GM21737 (cell line): Measurements from ENCODE around the gene ATRNL1.

Experiments used
- ATAC-seq: cut with Tn5 transposase; IDR thresholded peaks from one replicate; pipeline ENCODE4 v1.9.1; 2021; ENCODE audit warnings: mild to moderate bottlenecking, moderate library complexity; ENCODE audit not compliant: unreplicated experiment

Gene ATRNL1

DNA sequence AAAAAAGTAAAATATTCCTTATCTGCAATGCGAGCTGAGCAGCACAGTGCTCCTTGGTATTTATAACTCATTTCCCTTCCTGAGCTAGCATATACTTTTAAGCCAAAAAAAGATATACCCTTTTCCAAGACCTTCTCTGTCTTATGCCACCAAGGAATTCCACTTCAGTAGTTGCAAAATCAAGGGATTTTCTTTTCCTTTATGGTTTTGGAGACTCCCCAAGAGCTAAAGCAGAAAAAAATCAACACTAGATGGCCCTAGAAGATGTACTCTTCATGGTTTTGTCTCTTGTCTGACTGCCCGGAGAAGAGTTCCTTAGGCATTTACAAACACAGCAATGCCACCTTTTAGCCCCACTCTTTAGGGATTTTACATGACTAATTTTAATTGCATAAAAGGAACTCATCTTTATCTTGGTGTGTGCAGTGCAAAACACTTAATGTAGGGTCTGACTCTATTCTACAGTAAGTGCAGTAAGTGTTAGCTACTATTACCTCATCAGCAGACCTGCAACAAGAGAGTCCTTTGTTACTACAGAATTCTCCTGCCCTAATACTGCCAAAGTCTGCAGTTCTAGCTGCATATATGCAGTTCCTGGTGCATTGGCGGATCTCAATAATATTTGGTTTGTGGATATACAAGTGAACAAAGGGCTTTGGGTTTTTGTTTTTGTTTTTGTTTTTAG is 736.5 kb downstream of the ATRNL1 start:
- no peak for ATAC-seq

DNA sequence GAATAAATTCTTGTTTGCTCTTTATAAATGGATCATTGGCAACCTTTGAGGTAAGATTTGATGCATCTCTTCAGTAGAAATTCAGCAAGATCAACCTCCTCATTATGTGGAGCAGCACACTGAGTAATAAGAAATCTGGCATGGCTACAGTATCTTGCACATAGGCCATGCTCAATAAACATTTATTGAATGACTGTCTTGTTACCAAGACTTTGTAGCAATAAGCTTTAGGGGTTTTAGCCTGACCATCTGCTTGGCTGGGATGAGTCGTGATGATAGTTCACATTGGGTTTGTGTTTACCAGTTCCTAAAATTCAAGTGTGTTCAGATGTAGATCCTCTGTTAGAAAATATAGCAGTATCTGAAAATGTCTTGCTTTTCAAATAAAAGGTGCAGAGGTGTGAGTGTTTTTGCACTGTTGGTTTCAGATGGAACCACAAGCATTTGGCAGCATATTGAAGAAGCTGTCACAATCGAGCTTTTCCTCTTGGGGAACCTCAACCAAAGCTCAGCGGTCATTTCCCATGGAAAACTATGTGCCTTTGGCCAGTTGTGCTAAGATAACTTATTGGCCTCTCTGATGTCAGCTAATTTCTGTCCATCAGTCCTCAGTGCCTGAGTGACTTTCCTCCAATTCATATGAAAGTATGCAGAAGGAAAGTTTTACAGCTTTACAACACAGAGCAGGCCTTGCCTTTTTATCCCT is 737.3 kb downstream of the ATRNL1 start:
- ATAC-seq, result no peak

- ATAC-seq, result no peak
These were observed 737.9 kb downstream of the ATRNL1 start for GRCh38 chr10:115831016-115831415.

DNA sequence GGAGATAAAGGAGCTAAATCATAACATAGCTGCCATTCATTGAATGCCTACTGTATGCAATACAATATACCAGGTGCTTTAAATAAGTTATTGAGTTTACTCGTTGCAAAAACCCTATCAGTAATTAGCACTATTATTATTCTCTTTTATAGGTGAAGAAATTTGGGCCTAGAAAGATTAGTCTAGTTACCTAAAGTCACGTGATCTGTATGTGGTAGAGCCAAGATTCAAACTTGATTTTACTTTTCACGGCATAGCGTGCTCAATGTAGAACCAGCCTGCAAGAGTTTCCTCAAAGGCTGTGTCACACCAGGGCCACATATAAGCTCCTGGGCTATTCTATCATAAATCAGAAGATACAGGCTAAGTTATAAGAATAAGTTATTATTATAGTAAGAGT is 740.0 kb downstream of the ATRNL1 start:
- no peak for ATAC-seq

DNA sequence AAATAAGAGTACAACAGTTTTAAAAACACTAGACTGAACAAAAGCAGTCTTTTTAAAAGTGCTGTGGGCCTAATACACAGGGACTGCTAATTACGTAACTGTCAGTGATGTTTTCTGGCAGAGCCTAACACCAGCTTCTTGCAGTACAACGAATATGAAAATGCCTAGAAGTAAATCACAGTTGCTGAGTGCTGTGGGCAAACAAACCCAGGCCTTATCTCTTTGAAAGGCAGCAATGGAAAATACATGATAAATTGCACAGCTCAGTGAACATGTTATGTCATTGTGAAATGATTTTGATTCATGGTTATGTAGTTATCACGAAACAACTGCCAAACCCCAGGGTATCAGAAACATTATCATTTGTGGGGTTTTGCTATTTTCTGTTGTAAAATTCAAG is 751.4 kb downstream of the ATRNL1 start:
- no peak for ATAC-seq

DNA sequence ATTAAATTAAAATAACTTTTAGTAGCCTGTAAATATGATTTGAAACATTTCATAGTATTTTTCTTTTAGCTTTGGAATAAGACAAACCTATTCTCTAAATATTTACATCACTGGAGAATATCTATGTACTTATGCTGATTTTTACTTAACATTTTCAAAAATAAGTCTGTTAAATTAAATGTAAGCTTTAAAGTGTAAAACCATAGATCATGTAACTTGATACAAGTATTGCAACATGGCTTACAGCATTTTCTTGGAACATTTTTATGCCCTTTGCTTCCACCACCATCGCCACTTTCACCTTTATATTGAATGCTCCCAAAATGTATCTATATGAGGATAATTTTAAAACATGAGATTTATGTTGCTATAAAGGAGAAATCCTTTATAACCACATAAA is 752.8 kb downstream of the ATRNL1 start:
- ATAC-seq, result no peak

GRCh38 chr10:115846528-115846927 is 753.4 kb downstream of the ATRNL1 start:
- ATAC-seq, result no peak

DNA sequence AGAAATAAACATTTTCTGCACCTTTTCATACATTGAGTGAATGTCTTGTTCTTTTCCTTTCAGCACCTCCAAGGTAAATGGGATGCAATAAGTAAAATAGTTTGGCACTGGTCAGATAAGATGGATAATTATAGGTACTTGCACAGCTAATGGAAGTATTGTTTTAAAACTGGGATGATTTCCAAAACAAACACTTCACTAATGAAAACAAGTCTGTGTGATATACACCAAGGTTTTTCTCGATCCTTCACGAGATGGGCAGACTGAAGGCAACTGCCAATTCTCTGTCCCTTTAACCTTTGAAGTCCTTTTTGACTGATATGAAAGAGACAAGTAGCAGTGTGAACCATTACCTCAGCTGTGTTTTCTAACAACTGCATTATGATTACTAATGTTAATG is 756.0 kb downstream of the ATRNL1 start:
- ATAC-seq, result no peak

DNA sequence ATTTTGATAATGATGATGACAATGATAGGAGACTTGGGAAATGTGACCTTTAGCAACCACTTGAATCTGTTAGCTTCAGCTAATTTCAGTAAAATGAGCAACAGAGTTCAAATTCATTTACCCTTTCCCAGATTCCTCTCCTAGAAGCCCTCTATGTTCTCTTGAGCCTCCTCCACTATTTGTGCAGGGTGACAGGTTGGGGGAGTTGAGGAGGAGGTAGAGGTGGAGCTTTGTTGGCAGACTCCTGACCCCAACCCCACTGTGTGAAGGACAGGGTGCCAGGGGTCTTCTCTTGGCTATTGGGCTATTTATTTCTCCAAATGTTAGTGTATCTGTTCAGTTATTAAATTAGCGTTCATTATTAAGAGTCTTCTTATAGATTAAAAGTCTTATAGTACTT is 757.5 kb downstream of the ATRNL1 start:
- ATAC-seq, result no peak

DNA sequence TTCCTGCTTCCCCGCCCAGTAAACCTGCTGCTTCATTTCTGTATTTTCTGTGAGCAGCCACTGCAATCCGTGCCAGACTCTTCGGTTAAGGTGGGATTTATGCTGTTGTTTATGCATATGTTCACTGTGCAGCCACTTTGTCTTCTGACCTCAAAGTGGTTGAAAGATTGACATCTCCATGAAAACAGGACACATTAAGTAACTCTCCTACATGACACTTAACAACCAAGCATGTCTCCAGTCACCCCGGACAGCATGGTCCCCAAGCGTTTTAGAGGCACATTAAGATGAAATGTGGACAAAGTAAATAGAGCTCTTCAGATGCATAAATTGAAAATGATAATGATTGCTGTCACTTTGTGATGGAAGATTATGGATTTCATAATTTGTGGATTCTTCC is 758.5 kb downstream of the ATRNL1 start:
- no peak for ATAC-seq

- ATAC-seq, result no peak
These were observed 761.7 kb downstream of the ATRNL1 start for GRCh38 chr10:115854740-115855435.

DNA sequence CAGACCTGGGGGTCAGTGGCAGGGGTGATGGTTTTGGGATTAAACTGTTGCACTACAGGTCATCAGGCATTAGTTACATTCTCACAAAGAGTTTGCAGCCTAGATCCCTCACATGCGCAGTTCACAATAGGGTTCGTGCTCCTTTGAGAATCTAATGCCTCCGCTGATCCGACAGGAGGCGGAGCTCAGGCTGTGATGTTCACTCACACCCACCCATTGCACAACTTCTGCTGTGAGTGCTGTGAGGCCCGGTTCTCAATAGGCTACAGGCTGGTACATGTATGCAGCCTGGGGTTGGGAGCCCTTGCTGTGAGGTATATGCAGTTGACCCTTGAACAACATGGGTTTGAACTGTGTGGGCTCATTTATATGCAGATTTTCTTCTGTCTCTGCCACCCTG is 763.4 kb downstream of the ATRNL1 start:
- no peak for ATAC-seq

GRCh38 chr10:115857856-115858255 is 764.7 kb downstream of the ATRNL1 start:
- no peak for ATAC-seq

DNA sequence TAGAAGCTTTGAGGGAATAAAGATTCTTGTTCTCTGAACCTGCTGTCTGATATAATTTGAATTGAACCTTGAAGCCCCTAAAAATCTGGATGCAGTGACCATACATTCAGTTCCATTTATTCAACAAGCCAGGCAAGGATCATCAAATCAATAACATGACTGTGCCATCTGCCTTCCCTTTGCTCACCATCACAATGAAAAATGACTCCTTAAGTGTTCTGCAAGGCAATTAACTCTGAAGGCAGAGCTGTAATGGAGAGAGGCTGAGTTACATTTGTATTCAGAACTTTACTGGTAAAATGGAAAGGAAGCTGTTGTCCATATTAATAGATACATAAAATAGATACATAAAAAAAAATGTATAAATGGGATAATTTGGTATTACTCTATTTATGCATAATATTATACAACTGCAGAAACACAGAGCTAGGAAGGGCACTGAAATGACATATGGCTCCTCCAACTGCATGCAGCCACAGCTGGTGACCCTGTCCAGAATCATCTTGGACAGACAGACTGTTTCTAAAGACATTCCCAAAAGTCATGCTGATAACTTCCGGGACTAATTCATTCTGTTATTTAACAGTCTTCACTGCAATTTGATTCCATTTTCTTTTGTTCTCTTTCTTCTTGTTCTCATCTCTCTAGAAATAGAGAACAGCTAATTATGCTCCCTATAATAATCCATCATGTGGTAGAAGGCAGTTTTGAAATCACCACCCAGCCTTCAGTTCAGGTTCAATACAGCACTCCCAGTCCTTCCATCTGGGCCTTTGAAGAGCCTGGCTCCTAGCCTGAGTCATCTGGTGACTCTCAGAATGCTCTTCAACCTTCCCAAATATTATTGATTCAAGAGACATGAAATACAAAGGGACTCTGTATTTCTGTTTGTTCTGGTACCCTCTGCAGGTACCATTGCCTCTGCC is 767.3 kb downstream of the ATRNL1 start:
- no peak for ATAC-seq

GRCh38 chr10:115861455-115861854 is 768.3 kb downstream of the ATRNL1 start:
- ATAC-seq, result no peak

DNA sequence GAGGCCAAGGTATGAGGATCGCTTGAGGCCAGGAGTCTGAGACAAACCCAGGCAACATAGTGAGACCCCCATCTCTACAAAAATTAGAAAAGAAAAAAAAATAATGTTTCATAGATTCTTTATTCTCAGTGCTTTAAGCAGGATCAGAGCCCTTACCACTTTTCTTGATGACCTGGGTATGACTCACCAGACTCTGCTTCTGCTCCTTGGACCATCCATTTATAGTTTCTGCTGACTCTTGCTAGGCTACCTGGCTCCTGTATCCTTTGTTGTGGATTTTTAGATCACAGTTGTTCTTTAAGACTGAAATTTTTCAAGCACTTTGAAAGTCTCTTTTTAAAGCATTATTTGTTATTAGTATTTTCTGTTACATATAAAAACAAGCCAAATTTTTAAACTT is 768.7 kb downstream of the ATRNL1 start:
- ATAC-seq, result no peak

DNA sequence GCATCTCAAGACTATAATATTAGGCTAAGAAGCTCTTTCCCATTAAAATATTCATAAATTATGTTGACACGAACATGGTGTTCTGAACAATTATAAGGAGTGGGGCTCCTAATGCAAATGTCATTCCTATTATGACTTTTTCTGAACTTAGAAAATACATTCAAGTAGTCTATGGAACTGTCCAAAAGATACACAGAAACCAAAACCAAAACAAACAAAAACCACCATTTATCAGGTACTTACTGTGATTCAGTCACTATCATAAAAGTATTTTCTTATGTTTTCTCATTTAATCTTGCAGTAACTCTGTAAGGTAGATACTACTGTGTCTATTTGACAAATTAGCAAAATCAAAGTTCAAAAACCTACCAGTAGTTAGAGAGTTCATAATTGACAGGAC is 773.0 kb downstream of the ATRNL1 start:
- ATAC-seq, result no peak

- no peak for ATAC-seq
These were observed 773.5 kb downstream of the ATRNL1 start for GRCh38 chr10:115866691-115867090.

DNA sequence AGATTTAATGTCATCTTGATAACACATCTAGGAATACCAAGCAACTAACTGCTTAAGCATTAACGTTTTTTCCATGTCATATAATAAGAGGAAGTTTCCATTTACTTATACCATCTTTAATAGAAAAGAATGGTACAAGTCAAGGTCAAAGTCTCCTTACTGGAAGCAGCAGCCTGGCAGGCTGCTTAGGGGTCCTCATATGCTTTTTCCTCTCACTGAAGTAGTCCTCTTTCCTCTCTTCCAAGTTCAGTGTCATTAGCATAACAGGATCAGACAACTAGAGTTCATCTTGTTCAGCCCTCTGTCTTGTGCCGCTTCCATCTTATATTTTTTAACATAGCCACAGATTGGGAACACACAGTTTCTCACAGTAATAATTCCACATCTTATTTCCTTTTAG is 774.1 kb downstream of the ATRNL1 start:
- no peak for ATAC-seq

GRCh38 chr10:115871855-115872254 is 778.7 kb downstream of the ATRNL1 start:
- ATAC-seq, result no peak

DNA sequence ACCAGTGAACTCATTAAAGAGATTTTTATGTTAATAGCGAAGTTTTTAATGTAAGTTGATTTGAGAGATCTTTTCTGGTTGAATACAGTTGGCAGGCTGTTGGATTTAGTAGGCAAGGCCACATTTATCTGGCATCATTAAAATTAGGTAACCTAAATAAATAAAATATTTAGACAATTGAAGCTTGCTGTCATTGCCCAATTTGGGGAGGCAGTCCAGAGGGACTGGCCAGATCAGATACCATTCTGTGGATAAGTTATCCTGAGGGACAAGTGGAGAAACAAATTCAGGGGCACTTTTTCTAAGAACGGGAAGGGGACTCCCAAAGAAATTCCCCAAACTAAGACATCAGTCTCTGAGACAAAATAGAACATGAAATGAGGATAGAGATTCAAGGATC is 782.0 kb downstream of the ATRNL1 start:
- ATAC-seq, result no peak
